HG02642 (cell line): ENCODE results near the gene CD83.
"Not testable (repeated sequence)": the region's sequence is repeated elsewhere in the genome, so short reads cannot be mapped to it uniquely, and the experiment has no call there.

Experiments used
- ATAC-seq: cut with Tn5 transposase; IDR thresholded peaks from one replicate; pipeline ENCODE4 v1.9.1; 2021; ENCODE audit warnings: mild to moderate bottlenecking; ENCODE audit not compliant: unreplicated experiment, poor library complexity

The CD83 gene

DNA sequence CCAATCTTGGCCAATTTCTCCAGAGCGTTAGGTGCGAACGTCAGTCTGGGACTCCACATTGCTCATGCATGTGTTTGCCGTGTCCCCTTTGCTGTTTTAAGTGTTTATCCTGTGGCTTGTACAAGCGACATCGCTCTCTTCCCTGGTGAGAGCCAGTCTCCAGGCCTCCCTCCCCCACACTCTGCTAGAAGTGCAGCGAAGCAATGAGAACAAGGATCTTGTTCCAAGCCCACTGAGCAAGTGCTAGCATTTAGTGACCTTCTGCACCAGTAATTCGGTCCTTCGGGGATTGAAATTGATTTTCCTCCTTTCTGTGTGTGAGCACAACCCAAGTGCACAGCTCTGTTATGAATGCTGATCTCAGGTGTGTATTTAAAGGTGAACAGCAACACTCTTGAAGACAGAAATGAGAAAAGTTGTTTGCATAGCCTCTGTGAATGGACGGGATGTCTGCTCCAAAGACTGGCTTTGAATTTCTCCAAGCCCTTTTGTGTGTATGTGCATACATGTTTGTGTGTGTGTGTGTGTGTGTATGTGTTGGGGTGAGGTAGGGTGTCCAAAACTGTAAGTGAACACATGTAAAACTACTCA lies 29.0 kb downstream of the CD83 start:
- no peak for ATAC-seq

- ATAC-seq = no peak
These were observed 30.3 kb downstream of the CD83 start for GRCh38 chr6:14147891-14148290.

- no peak for ATAC-seq
These were observed 30.9 kb downstream of the CD83 start for GRCh38 chr6:14148471-14148870.

- no peak for ATAC-seq
These were observed 31.6 kb downstream of the CD83 start for GRCh38 chr6:14149053-14149738.

- ATAC-seq = no peak
These were observed 32.2 kb downstream of the CD83 start for GRCh38 chr6:14149739-14150130.

- not testable (repeated sequence) for ATAC-seq
These were observed 33.7 kb downstream of the CD83 start for GRCh38 chr6:14151300-14151699.

- no peak for ATAC-seq
These were observed 34.2 kb downstream of the CD83 start for GRCh38 chr6:14151773-14152172.

- ATAC-seq = no peak
These were observed 35.7 kb downstream of the CD83 start for GRCh38 chr6:14153228-14153627.

- ATAC-seq = no peak
These were observed 41.5 kb downstream of the CD83 start for GRCh38 chr6:14159090-14159489.

GRCh38 chr6:14162826-14163225 lies 45.3 kb downstream of the CD83 start:
- no peak for ATAC-seq

- ATAC-seq = no peak
These were observed 47.5 kb downstream of the CD83 start for GRCh38 chr6:14165091-14165490.

- ATAC-seq = no peak
These were observed 49.3 kb downstream of the CD83 start for GRCh38 chr6:14166839-14167238.

DNA sequence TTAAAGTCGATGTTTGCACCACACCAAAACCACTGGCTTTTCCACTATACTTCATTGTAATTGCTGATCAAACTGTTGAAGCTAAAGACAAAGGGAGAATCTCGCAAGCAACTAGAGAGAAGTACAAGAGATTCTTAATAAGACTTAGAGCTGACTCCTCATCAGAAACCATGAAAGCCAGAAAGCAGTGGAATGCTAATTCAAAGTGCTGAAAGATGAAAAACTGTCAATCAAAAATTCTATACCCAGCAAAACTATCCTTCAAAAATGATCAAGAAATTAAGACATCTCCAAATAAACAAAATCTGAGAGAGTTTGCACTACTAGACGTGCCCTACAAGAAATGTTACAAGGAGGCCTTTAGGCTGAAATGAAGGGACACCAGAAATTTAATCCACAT lies 52.6 kb downstream of the CD83 start:
- no peak for ATAC-seq

DNA sequence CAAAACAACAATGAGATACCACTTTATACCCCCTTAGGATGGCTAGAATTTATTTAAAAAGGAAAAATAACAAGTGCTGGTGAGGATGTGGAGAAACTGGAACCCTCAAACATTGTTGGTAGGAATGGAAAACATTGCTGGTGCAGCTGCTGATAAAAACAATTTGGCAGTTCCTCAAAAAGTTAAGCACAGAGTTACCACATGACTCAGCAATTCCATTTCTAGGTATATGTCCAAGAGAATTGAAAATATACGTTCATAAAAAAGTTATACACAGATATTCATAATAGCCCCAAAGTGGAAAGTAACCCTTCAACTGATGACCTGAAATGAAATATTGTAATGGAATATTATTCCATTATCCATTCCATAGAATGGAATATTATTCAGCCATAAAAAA lies 55.0 kb downstream of the CD83 start:
- ATAC-seq = no peak

DNA sequence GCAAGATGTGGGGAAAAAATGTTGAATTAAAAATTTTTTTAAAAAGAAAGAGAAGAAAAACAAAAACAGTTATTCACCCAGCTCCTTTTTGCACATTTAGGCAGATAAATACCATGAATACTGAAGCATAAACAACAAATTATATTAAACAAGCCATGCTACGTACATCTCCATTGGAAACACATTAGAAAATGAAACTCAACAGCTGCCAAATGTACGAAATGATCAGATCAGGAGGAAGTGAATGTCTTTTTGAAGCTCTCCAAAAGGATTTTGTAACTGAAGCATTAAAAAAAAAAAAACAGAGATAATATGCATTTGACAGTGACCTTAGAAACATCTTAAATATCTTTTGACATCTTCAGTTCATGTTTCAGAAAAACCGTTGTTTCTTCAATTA lies 56.7 kb downstream of the CD83 start:
- no peak for ATAC-seq

DNA sequence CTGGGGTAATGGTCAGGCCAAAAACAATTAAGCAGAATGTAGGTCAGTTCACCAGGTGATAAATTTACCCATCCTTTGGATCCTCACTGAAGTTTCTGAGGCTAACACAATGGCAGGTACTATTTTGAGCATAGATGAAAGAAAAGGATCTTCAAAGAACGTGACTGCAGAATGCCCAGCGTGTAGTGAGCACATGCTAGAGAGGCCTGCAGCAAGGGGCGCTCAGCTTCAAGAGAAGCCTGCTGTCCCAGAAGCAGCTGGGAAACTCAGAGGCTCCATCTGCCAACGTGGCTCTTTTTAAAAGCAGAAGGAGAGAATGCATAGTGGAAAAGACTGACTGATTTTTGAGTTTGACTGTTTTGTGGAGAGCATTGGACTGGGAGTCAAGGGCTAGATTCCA lies 57.4 kb downstream of the CD83 start:
- no peak for ATAC-seq

GRCh38 chr6:14176429-14176828 lies 58.9 kb downstream of the CD83 start:
- ATAC-seq = no peak

GRCh38 chr6:14177413-14178082 lies 60.0 kb downstream of the CD83 start:
- no peak for ATAC-seq

DNA sequence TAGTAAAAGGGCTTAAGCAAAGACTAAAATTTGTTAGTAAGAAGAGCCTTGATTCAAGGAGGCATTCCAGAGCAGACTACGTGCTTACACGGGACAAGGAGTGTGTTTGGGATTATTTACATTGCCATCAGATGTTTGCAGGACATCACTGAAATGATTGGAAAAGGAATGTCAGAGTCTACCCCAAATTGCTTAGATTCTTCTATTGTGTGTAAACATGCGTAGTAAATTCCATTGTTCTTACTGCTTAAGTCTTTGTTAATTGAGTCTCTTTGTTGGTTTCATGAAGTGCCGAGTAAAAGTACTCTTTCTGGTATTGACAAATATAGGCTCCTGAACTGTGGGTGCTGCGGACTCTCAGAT lies 60.5 kb downstream of the CD83 start:
- ATAC-seq = no peak

DNA sequence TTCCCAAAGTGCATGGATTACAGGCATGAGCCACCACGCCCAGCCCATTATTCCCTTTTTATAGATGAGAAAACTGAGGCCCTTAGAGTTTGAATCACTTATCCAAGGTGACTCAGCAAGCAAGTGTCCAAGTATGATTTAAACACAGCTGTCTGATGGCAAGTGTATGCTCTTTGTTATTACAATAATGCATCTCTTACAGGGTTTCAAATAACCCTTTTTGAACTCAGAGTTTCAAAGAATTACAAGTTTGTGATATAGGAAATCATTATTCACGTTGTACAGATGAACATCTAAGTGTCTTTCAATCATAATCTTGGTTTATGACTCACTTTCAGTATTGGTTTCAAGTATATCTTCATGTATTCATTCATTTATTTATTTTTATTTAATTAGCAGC lies 63.0 kb downstream of the CD83 start:
- no peak for ATAC-seq

DNA sequence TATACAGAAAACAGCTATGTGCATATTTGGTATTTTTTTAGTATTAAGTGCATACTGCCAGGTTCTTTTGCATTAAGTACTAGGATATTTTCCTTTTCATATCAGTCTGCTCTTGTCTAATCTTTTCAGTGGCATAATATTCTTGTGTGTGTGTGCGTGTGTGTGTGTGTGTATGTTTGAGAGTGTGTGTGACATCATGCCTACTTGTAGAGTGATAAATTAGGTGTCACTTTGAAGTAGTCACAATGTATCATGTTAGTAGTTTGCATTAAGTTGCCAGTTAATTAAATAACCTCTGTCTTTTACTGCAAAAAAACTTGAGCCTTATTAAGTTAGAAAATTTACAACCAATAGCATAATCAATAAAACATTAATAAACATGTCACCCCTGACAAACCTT lies 65.3 kb downstream of the CD83 start:
- ATAC-seq = no peak
